Uterus (tissue), 2 donors: ENCODE measurements around the gene CST9L.

ENCODE experiments used
- POLR2A ChIP-seq, 2 donors: fragments of 450-650 bp; IDR thresholded peaks; one replicate each; pipeline ENCODE4 v1.6.1; 2016; ENCODE audit warnings: antibody characterized with exemption in 2 of 2, mild to moderate bottlenecking in 1 of 2, moderate library complexity in 1 of 2
- TF ChIP-seq, protein P1 (sequence below), 4 experiments: fragments of 200-600 bp in 2 of 4; fragments of 450-650 bp in 2 of 4; sonication (generic) in 2 of 4; IDR thresholded peaks; one replicate each; pipeline ENCODE4 v1.5.1; 2016 to 2019; ENCODE audit warnings: antibody characterized with exemption in 4 of 4, mild to moderate bottlenecking in 2 of 4, moderate library complexity in 1 of 4

GRCh38 chr20:23551786-23552185 is 16.5 kb downstream of the CST9L start:
- TF ChIP-seq, protein P1, sequence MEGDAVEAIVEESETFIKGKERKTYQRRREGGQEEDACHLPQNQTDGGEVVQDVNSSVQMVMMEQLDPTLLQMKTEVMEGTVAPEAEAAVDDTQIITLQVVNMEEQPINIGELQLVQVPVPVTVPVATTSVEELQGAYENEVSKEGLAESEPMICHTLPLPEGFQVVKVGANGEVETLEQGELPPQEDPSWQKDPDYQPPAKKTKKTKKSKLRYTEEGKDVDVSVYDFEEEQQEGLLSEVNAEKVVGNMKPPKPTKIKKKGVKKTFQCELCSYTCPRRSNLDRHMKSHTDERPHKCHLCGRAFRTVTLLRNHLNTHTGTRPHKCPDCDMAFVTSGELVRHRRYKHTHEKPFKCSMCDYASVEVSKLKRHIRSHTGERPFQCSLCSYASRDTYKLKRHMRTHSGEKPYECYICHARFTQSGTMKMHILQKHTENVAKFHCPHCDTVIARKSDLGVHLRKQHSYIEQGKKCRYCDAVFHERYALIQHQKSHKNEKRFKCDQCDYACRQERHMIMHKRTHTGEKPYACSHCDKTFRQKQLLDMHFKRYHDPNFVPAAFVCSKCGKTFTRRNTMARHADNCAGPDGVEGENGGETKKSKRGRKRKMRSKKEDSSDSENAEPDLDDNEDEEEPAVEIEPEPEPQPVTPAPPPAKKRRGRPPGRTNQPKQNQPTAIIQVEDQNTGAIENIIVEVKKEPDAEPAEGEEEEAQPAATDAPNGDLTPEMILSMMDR (IDR thresholded peaks at IDR 0.05), result no peak
- no peak for TF ChIP-seq POLR2A (IDR thresholded peaks at IDR 0.05)
